Stimulated activated CD8-positive, alpha-beta memory T cell treated with anti-CD3 and anti-CD28 coated beads, Interleukin-12 subunit alpha, Interleukin-12 subunit beta, amount 100 ng/mL, for 24 hours (primary cell): Measurements from ENCODE around the gene SELL.
"Not testable (repeated sequence)": the region's sequence is repeated elsewhere in the genome, so short reads cannot be mapped to it uniquely, and the experiment has no call there.

Experiments used
- DNase-seq: peaks from one replicate; pipeline ENCODE4 v3.0.0-alpha.2; 2020; ENCODE audit errors: extremely low read depth

The SELL gene

GRCh38 chr1:169704797-169705196 is 6.6 kb downstream of the SELL start:
- no peak for DNase-seq

DNA sequence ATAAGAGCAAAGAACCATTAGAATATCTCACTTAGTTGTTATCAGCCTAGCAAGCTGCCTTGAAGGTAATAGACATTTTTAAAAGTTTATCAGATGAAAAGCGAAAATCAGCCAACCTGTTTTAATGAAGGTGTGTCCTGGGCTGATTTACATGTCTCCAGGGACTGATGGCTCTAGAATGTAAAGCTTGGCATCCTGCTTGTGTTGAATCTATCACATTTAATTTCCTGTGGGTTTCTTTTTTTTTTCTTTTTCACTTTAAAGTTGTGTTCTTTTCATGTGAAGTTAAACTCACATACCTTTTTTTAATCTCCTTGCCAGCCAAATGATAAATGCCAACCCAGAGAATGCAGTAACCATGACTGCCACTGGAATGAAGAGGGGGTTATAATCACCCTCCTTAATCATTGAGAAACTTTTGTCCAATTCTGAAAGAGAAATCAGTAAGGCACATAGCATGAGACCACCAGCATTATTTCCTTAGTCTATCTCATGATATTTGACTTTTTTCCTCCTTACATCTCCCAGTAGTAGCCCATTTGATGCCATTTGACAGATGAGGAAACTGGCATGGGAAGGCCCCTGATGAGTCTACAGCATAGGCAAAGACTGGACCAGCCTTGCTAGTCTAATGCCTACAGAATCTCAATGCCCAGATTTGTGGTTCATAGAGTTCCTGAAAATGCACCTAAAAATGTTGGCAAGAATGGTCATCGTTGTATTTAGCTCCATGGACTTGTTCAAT is 10.0 kb downstream of the SELL start:
- DNase-seq, result no peak

GRCh38 chr1:169699707-169700106 is 11.7 kb downstream of the SELL start:
- no peak for DNase-seq

DNA sequence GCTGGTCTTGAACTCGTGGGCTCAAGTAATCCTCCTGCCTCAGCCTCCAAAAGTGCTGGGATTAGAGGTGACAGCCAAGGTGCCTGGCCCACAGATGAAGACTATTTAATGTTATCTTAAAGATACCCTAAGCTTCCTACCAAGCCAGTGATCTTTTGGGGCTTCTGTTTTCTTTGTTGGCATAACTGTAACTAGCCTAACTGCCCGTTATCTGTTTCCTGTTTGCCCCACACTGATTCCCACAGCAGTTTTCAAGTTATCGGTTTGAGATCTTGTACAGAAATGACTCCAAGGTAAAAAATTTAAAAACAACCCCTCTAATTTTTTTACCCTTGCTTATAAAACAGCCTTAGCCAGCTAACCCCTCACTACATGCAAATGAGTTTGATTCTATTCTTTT is 12.4 kb downstream of the SELL start:
- no peak for DNase-seq

DNA sequence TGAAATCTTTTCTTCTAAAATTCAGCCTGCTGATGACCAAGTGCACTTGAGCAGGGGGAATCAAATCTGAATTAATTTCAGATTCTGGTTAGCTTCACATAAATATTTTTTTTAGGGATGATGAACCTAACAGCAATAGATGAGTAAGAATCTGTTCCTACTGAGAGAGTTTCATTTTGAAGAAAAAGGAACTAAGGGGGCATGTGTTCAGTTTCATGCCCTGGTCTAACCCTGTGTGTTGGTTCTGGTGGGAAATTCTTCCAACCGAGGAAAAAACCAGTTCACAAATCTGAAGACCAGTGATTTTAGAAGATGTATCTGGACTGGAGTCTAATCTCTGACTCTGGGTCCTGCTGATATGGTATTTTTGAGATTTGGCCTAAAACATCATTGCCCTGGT is 13.7 kb downstream of the SELL start:
- DNase-seq, result no peak

GRCh38 chr1:169696273-169697100 is 14.9 kb downstream of the SELL start:
- DNase-seq, result no peak

- no peak for DNase-seq
Measured at GRCh38 chr1:169694304-169695075, 16.9 kb downstream of the SELL start.

GRCh38 chr1:169692756-169693460 is 18.5 kb downstream of the SELL start:
- no peak for DNase-seq

- no peak for DNase-seq
Measured at GRCh38 chr1:169690489-169690888, 20.9 kb downstream of the SELL start.

DNA sequence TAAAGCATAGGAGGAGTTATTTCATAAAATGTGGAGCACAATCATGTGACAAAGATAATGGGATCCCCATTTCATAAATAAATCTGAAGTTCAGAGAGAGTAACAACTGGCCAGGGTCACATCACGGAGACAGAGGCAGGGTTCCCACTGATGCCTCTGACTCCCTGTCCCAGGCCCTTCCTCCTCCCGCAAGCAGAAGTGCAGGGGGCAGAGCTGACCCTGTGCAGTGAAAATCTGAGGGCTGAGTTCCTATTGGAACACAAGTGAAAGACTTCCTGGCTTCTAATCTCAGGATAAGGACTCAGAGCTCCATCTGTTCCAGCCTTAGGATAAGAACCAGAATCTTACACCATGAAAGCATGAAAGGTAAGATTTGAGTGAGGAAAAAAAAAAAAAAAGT is 22.0 kb downstream of the SELL start:
- DNase-seq, result no peak

- DNase-seq, result not testable (repeated sequence)
Measured at GRCh38 chr1:169688377-169688776, 23.0 kb downstream of the SELL start.

DNA sequence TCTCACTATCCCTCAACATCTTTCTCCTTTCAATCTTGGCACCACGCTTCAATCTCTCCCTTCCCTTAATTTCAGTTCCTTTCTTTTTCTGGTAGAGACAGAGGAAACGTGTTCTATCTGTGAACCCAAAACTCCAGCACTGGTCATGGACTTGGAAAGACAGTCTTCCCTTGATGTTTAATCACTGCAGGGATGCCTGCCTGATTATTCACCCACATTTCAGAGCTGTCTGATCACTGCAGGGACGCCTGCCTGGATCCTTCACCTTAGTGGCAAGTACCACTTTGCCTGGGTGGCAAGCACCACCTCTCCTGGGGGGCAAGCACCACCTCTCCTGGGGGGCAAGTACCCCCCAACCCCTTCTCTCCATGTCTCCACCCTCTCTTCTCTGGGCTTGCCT is 27.8 kb downstream of the SELL start:
- DNase-seq, result no peak

DNA sequence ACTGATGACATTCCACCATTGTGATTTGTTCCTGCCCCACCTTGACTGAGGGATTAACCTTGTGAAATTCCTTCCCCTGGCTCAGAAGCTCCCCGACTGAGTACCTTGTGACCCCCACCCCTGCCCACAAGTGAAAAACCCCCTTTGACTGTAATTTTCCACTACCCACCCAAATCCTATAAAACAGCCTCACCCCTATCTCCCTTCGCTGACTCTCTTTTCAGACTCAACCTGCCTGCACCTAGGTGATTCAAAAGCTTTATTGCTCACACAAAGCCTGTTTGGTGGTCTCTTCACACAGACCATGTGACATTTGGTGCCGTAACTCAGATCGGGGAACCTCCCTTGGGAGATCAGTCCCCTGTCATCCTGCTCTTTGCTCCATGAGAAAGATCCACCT is 28.3 kb downstream of the SELL start:
- not testable (repeated sequence) for DNase-seq

DNA sequence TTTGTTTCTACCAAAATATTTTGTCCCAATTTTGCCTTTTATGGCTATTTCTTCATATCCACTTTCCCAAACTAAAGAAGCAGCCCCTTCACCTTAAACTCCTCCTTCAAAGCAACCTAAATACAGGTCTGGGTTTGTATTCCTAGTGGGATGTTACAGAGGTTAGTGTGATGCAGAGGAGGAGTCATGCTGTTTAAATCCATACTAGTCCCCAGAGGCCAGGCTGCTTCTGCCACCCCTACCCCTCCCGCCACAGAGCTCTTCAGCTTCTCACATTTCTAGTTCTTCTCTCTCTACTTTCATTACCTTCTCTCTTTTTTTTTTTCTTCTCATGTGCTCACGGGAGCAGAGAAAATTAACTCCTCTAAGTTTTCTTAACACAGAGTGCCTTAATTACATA is 29.3 kb downstream of the SELL start:
- no peak for DNase-seq

DNA sequence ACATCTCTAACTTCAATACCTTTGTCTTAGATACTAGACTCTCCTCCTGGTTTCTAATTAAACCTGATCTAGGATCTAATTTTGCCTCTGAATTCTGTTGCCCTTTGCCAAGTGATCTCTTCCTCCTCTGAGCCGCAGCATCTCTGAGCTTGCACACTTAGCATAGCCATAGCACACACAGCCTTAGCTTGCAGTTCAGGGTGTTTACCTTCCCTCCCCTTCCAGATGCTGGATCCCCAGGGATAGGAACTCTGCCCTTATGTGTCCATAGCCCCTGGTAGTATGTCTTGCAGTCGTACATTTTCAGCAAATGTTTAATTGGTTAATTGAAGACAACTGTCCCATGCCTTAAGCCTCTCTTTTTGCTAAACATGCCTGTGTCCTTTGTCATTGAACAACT is 30.3 kb downstream of the SELL start:
- no peak for DNase-seq

DNA sequence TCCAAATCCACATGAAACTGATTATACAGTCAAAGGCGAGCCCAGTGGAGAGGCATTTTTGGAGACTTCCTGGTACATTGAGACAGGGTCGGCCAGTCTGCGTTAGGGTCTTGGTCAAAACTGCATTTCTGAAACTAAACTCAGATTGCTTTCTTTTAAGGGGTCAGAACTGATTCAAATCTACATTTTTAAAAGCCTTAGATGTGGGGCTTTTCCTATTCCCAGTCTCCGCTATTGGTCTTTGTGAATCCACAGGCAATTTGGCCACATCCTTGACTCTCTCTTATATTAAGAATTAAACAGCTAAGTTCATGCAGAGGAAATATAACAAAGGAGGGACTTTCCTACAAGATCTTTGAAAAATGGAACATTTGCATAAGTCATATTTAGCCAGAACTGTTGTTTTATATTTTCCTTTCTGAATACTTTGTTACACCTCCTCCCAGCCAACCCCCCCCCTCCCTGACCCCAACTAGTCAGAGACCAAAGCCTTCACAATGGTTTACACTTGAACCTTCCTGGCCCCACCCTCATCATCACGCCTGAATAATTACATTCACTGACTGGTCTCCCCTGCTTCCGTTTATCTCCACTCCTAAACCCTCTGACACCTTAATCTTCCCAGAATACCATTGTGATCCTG is 30.9 kb downstream of the SELL start:
- DNase-seq, result no peak

GRCh38 chr1:169679692-169680091 is 31.7 kb downstream of the SELL start:
- no peak for DNase-seq

GRCh38 chr1:169676001-169676400 is 35.4 kb downstream of the SELL start:
- no peak for DNase-seq

GRCh38 chr1:169670836-169671235 is 40.6 kb downstream of the SELL start:
- DNase-seq, result no peak

DNA sequence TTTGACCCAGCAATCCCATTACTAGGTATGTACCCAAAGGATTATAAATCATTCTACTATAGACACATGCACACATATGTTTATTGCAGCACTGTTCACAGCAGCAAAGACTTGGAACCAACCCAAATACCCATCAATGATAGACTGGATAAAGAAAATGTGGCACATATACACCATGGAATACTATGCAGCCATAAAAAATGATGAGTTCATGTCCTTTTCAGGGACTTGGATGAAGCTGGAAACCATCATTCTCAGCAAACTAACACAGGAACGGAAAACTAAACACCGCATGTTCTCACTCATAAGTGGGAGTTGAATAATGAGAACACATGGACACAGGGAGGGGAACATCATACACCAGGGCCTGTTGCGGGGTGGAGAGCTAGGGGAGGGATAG is 41.2 kb downstream of the SELL start:
- not testable (repeated sequence) for DNase-seq
